ENCODE measurements around the gene ANKS1B.
"Not testable (repeated sequence)": the region's sequence is repeated elsewhere in the genome, so short reads cannot be mapped to it uniquely, and the experiment has no call there.

ANKS1B gene

DNA sequence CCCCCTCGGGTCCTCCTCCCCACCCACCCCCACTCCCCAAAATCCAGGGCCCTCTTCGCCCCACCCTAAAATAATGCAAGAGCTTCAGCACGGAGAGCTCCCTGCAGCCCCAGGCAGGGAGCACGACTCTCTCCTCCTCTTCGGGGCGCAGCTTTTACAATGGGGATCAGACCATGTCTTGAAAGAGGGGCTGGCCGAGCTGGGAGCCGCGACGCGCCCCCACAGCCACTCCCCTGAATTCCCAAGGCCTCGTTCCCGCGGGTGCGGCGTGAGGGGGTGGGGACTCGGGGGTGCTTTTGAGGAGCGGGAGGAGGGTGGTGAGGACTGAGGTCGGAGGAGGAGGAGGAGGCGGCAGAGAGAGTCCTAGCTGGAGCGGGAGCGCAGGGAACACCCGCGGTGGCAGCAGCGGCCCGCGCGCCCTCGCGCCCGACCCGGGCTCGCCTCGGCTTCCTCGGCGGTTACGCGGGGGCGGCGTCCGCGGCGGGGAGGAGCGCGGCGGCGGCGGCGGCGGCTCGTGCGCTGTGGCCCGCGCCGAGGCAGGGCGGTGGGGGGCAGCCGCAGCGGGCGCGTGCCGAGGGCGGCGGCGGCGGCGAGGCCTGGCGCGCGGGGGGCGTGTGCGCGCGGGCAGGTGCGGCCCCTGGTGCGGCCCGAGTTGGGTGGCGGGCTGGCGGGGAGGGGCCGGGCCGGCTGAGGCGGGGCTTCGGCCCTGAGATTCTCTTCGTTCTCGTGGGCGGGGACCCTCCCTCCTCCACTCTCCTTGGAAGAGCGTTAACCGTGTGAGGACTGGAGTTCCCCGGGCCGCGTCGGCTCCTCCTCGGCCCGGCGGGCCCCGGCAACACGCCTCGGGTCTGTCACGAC, at the start of gene ANKS1B:
ANKS1B (minus strand) TSS at position 666 of the 858 bp plus-strand sequence. CDS start 699 bp downstream, outside the sequence.
- peak in 41 of 42 donors; percentile 13 to 84 (median 61) for DNase-seq
- intact Hi-C loops (cut with DNase I) = no loop called here

DNA sequence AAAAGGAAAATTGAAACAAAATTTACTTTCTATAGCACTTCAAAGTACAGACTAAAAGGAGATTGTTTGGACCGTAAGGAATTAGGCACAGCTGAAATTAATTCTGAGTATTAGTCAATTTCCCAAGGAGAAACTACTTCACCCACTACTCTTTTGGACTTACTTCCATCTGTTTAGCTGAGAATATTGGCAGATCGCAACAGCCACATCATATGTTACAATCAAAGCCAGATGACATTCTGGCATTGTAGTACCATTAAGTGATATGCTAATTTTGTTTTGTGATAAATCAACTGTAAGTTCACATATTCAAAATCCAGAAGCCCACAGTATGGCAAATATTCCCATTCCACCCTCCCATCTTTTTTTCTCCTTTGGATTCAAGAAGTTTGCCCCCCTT, 47.1 kb upstream of the ANKS1B start:
- intact Hi-C loops (cut with DNase I) = no loop called here
- no peak for DNase-seq

- no peak for DNase-seq
- intact Hi-C loops (cut with DNase I) = no loop called here
Measured at GRCh38 chr12:100027671-100028070, 42.9 kb upstream of the ANKS1B start.

GRCh38 chr12:100026241-100026640, 41.5 kb upstream of the ANKS1B start:
- intact Hi-C loops (cut with DNase I) = no loop called here
- no peak for DNase-seq

DNA sequence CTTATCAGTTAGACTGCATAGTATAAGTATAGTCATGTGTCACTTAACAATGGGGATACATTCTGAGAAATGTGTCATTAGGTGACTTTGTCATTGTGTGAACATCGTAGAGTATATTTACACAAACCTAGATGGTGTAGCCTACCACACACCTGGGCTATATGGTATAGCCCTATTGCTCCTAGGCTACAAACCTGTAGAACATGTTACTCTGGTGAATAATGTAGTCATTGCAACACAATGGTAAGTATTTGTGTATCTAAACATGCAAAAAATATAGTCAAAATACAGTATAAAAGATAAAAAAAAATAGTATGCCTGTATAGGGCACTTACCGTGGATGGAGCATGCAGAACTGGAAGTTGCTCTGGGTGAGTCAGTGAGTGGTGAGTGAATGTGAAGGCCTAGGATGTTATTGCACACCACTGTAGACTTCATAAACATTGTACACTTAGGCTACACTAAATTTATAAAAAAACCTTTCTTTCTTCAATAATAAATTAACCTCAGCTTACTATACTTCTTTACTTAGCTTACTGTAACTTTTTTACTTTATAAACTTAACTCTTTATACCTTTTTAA, 40.3 kb upstream of the ANKS1B start:
- intact Hi-C loops (cut with DNase I) = no loop called here
- no peak for DNase-seq

- intact Hi-C loops (cut with DNase I) = no loop called here
- no peak for DNase-seq
Measured at GRCh38 chr12:100020370-100020769, 35.6 kb upstream of the ANKS1B start.

GRCh38 chr12:100017056-100017455, 32.3 kb upstream of the ANKS1B start:
- no peak for DNase-seq
- intact Hi-C loops (cut with DNase I) = no loop called here

- DNase-seq; intact Hi-C loops (cut with DNase I): not testable (repeated sequence)
Measured at GRCh38 chr12:100016304-100016703, 31.6 kb upstream of the ANKS1B start.

DNA sequence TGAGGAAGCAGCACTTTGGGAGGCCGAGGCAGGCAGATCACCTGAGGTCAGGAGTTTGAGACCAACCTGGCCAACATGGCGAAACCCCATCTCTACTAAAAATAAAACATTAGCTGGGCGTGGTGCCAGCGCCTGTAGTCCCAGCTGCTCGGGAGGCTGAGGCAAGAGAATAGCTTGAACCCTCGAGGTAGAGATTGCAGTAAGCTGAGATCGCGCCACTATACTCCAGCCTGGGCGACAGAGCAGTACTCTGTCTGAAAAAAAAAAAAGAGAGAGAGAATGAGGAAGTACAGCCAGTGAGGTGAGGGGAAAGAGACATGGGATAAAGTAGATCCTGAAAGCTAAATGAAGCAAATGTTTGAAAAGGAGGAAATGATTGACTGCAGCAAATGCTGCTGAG, 21.1 kb upstream of the ANKS1B start:
- DNase-seq; intact Hi-C loops (cut with DNase I): not testable (repeated sequence)

- DNase-seq = no peak
- intact Hi-C loops (cut with DNase I) = no loop called here
Measured at GRCh38 chr12:99997806-99998205, 13.1 kb upstream of the ANKS1B start.

GRCh38 chr12:99996095-99996494, 11.4 kb upstream of the ANKS1B start:
- intact Hi-C loops (cut with DNase I) = no loop called here
- DNase-seq = no peak

- intact Hi-C loops (cut with DNase I) = no loop called here
- DNase-seq = no peak
Measured at GRCh38 chr12:99985631-99986030, 895 bp upstream of the ANKS1B start.

GRCh38 chr12:99985129-99985570, 414 bp upstream of the ANKS1B start:
- DNase-seq = peak in 1 of 42 donors; percentile 5
- intact Hi-C loops (cut with DNase I) = no loop called here

DNA sequence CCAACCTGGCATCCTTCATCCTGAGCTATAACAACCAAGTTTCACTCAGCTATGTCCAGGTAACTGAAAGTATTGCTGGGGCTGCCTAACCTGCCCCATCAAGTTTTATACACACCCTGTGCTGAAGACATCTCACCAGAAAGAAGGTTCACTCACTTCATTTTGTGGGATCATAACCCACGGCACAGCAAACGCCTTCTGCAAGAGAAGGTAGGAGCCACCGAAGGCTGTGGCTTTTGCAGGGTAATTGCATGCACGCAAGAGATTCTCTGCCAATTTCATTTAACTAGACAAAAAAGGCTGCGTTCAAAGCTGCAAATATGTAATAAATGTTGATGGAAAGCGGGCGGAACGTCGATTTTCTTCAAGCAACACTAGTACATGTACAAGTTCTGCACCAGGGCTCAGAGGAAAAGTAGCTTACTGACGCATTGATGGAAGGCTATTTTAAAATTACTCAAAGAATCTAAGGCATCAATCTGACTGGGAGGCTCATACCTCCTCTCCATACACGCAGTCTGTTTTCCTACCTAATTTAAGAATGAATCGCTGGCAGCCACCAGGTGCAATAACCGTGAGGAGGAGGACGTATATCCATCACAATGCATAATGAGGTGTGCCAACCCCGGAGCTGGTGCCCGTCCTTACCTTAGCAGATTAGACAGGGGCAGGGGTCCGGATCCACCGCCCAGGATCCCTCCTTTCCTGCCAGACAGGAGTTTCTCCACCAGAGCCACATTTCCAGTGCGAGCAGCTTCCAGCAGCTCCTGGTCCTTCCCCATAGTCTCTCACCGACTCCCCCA, 1.1 kb downstream of the ANKS1B start:
- peak; percentile 7 to 71 (median 40) for DNase-seq
- intact Hi-C loops (cut with DNase I) = no loop called here

DNA sequence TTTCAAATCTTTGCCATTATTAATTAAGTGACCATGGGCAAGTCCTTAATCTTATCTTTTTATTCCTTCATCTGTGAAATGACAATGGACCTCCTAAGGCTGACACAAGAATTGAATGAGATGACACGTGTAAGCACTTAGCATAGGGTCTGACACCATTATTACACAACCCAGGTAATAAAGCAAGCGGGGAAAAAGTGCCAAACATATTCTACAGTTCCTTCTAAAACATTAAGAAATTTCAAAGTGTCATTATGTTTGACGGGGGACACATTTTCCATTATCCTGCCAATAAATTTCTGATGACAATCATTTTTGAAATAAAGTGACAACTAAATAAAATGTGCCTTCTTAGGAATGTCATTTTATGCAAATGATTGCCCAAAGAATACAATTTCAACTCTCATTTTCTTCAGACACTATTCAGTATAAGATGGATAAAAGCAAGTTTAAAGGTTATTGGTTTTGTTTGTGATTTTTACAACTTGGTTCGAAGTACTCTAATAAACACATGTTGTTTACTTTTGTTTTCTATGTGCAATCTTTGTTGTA, 3.0 kb downstream of the ANKS1B start:
- intact Hi-C loops (cut with DNase I) = no loop called here
- DNase-seq = no peak

DNA sequence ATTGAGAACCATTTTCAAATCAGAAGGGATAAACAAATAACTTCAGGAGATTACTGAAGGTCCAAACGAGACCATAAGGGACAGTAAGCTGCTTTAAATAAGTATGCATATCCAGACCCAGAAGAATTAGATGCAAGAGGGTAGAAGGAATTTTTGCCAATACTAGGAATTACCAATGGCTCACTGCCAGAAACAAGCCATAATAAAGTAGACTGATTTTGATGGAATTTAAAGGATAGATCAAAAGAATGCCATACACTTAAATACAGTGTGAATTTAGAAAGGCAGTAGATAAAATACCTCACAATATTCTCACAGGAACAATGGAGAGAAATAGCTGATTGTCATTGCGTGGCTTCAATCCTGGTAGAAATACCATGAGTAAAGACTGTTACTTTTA, 5.3 kb downstream of the ANKS1B start:
- DNase-seq = no peak
- intact Hi-C loops (cut with DNase I) = no loop called here

GRCh38 chr12:99978152-99978551, 6.6 kb downstream of the ANKS1B start:
- peak in 1 of 42 donors; percentile 51 for DNase-seq

DNA sequence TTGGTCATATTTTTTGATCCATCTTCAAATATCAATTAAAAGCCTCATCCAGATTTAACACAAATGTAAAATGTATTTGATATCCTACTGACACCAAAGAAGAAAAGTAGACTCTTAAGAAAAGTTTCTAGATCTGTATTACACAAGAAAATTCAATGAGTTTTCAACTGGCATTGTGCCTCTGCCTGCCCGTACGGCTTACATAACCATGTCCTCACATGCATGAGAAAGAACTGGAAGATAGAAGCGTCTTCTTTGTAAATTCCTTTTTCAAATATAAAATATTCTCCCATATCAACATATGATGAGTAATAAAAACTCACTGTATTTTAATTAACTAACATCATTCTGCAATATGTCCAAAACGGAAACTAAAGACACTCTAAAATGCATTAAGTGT, 7.2 kb downstream of the ANKS1B start:
- intact Hi-C loops (cut with DNase I) = no loop called here
- peak in 2 of 42 donors; percentile 8 to 9 for DNase-seq

More at GRCh38 chr12:99978152-99978551, 6.6 kb downstream of the ANKS1B start:
- intact Hi-C loops (cut with DNase I) = no loop called here

- intact Hi-C loops (cut with DNase I) = no loop called here
- no peak for DNase-seq
Measured at GRCh38 chr12:99976762-99977161, 8.0 kb downstream of the ANKS1B start.

All from head of caudate nucleus (tissue), 42 donors.